IMR-90 (cell line): ENCODE measurements around the gene TCF7.

ENCODE experiments used
- BHLHE40 ChIP-seq: fragments of 150-350 bp; IDR thresholded peaks from 2 replicates; pipeline ENCODE4 v1.6.1; 2016; ENCODE audit warnings: mild to moderate bottlenecking, low read depth, low read length
- CTCF ChIP-seq: conservative IDR thresholded peaks from 2 replicates; pipeline ENCODE4 v1.5.1; 2012; ENCODE audit warnings: mild to moderate bottlenecking, low read depth, low read length, improper control_type of control experiment
- ELK1 ChIP-seq: fragments of 150-350 bp; IDR thresholded peaks from 2 replicates; pipeline ENCODE4 v1.6.1; 2016; ENCODE audit warnings: low read depth, mild to moderate bottlenecking, low read length, moderate library complexity, borderline replicate concordance
- FOS ChIP-seq: fragments of 150-350 bp; IDR thresholded peaks from 2 replicates; pipeline ENCODE4 v1.6.1; 2016; ENCODE audit warnings: low read depth, low read length
- MXI1 ChIP-seq: IDR thresholded peaks from 2 replicates; pipeline ENCODE4 v1.6.1; 2012; ENCODE audit warnings: low read depth, mild to moderate bottlenecking, low read length, moderate library complexity, borderline replicate concordance
- POLR2A ChIP-seq: IDR thresholded peaks from 2 replicates; pipeline ENCODE4 v1.6.1; 2012; ENCODE audit warnings: mild to moderate bottlenecking, low read depth, low read length
- RCOR1 ChIP-seq: IDR thresholded peaks from 2 replicates; pipeline ENCODE4 v1.6.1; 2012; ENCODE audit warnings: mild to moderate bottlenecking, low read length, improper control_type of control experiment; ENCODE audit not compliant: insufficient replicate concordance
- SMC3 ChIP-seq: fragments of 150-350 bp; IDR thresholded peaks from 2 replicates; pipeline ENCODE4 v1.6.1; 2016; ENCODE audit warnings: low read depth, mild to moderate bottlenecking, antibody characterized with exemption, low read length, moderate library complexity
- USF2 ChIP-seq: fragments of 150-350 bp; IDR thresholded peaks from 2 replicates; pipeline ENCODE4 v1.6.1; 2017; ENCODE audit warnings: mild to moderate bottlenecking, antibody characterized with exemption, low read length, low read depth

- TF ChIP-seq CTCF (no peak), BHLHE40 (no peak), RCOR1 (no peak), POLR2A (no peak), SMC3 (no peak), ELK1 (no peak), MXI1 (no peak), FOS (no peak), USF2 (no peak)
These were observed 30.7 kb downstream of the TCF7 start for GRCh38 chr5:134145041-134145757.
